Measurements from ENCODE around the gene CTDSP2.
"Not testable (repeated sequence)": the region's sequence is repeated elsewhere in the genome, so short reads cannot be mapped to it uniquely, and the experiment has no call there.

Gene CTDSP2

GRCh38 chr12:57830393-57830792 lies 16.1 kb downstream of the CTDSP2 start:
- Mint-ChIP-seq H3K27me3 (no peaks in the 10 kb centered on the region), H3K4me3 (peak overlapping the region in 1 of 2 donors; percentile 31), H3K9me3 (no peaks in the 10 kb centered on the region), H3K27ac (peak overlapping the region; percentile 44 to 62), H3K4me1 (ENCODE audit: low read depth in 2 of 2) (peaks cover 37 to 50% of the 10 kb centered on the region in 2 donors), H3K36me3 (ENCODE audit: insufficient read depth) (peaks cover 47% of the 10 kb centered on the region)
- DNase-seq, result no peak
- ATAC-seq (replicated peaks), result no peak

GRCh38 chr12:57829025-57829777 lies 17.3 kb downstream of the CTDSP2 start:
- H3K4me3 Mint-ChIP-seq, result no peak overlapping the region
- ATAC-seq (replicated peaks), result no peak
- H3K27me3 Mint-ChIP-seq, result no peaks in the 10 kb centered on the region
- H3K9me3 Mint-ChIP-seq, result no peaks in the 10 kb centered on the region
- peaks cover 31 to 45% of the 10 kb centered on the region in 2 donors for H3K4me1 Mint-ChIP-seq (ENCODE audit: low read depth in 2 of 2)
- peak overlapping the region; percentile 44 to 65 for H3K27ac Mint-ChIP-seq
- no peak for DNase-seq
- H3K36me3 Mint-ChIP-seq (ENCODE audit: insufficient read depth), result peaks cover 51% of the 10 kb centered on the region

DNA sequence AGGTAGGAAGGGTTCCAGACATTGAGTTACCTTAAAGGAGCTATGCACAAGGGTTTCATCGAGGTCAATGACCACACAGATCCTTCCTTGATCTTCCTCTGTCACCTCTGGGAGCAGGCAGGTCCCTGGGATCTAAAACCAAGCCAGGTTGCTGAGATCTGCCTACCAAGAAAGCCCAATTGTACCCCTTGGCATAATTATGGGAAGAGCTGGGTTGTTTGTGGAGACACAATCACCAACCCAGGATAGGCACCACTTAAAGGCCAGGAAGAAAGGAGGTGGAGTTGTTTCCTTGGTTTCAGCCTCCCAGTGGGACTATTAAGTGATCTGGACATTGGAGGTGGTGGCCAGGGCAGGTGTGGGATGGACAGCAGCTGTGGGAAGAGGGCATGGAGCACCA lies 19.6 kb downstream of the CTDSP2 start:
- peaks cover 20 to 27% of the 10 kb centered on the region in 2 donors for H3K4me1 Mint-ChIP-seq (ENCODE audit: low read depth in 2 of 2)
- ATAC-seq (replicated peaks) (no peak), DNase-seq (no peak)
- no peak overlapping the region for H3K4me3 Mint-ChIP-seq
- H3K9me3 Mint-ChIP-seq, result no peaks in the 10 kb centered on the region
- peak overlapping the region; percentile 61 to 75 for H3K27ac Mint-ChIP-seq
- H3K27me3 Mint-ChIP-seq, result no peaks in the 10 kb centered on the region
- H3K36me3 Mint-ChIP-seq (ENCODE audit: insufficient read depth), result peaks cover 73% of the 10 kb centered on the region

DNA sequence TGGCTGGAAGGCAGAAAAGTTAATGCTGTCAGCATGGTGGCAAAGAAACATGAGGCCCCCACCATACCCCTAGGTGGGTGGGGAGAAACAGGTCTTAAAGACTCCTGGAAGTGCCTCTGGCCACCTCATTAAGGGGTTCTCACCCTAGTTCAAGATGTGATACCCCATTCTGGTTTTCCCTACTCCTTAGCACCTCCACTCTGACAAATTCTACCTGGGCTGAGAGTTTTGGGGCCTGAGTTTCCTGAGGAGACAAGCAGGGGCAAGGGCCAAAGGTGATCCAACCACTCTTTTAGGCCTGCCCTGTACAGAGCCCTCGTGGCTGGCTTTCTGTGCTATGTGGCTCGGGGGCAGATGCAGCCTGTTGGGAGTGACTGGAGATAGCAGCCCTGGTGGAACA lies 20.1 kb downstream of the CTDSP2 start:
- DNase-seq (no peak), ATAC-seq (replicated peaks) (no peak)
- Mint-ChIP-seq H3K9me3 (no peaks in the 10 kb centered on the region), H3K36me3 (ENCODE audit: insufficient read depth) (peaks cover 69% of the 10 kb centered on the region), H3K4me1 (ENCODE audit: low read depth in 2 of 2) (peaks cover 15 to 23% of the 10 kb centered on the region in 2 donors), H3K4me3 (no peak overlapping the region), H3K27me3 (no peaks in the 10 kb centered on the region), H3K27ac (peak overlapping the region; percentile 61 to 75)

DNA sequence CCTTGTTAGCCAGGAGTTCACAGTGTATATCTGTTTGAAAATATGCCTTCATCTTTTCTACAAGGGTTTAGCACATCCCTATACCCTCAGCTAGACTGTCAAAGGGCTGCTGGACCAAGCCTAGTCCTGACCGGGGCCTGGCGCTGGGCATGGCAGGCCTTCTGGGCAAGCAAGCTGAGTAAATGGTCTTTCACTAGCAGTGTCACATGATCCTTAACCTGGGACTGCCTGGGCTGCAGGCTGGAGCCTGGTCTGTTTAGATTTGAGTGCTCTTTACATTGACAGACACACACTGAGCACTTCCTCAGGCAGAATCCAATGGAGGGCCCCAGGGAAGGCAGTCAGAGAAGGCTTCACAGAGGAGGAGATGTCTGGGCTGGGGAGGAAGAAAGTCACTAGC lies 21.1 kb downstream of the CTDSP2 start:
- Mint-ChIP-seq H3K4me1 (ENCODE audit: low read depth in 2 of 2) (peaks cover 16 to 19% of the 10 kb centered on the region in 2 donors), H3K27me3 (no peaks in the 10 kb centered on the region), H3K4me3 (no peak overlapping the region), H3K36me3 (ENCODE audit: insufficient read depth) (peaks cover 64% of the 10 kb centered on the region), H3K27ac (peak overlapping the region; percentile 61 to 75), H3K9me3 (no peaks in the 10 kb centered on the region)
- no peak for ATAC-seq (replicated peaks)
- no peak for DNase-seq

DNA sequence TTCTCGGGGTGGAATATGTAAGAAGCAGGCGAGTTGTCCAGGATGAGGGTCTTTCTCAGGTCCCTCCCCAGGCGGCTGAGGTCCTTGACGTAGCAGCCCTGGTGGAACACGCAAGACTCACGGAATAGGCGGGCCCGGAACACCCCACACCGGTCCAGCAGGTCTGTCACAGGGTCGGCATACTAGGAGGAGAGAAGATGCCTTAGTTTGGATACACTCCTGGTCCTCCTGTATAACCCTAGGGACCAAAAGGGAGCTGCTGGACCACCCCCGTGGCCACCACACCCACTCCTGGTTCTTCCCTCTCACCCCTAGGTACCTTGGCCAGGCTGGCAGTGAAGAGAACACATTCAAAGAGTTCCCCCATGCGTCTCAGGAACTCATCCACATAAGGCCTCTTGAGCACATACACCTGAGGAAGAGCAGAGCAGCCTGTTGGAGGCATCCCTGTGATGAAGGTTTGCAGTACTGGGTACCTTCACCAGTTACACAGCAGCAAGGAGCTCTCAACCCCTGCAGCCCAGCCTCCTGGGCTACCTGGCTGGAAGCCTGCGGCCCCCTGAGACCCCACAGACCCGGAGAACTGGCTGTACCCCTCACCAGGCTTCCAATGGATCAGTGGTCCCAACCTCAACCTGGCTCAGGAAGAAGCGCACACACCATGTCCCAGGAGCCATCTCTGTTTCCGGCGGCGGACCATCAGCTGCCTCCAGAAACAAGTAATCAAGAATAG lies 22.5 kb downstream of the CTDSP2 start:
- Mint-ChIP-seq H3K27me3 (no peaks in the 10 kb centered on the region), H3K27ac (peak overlapping the region; percentile 62), H3K4me1 (ENCODE audit: low read depth in 2 of 2) (peaks cover 9 to 13% of the 10 kb centered on the region in 2 donors), H3K4me3 (no peak overlapping the region), H3K36me3 (ENCODE audit: insufficient read depth) (peaks cover 63% of the 10 kb centered on the region), H3K9me3 (no peaks in the 10 kb centered on the region)
- DNase-seq, result no peak
- ATAC-seq (replicated peaks), result no peak

- DNase-seq (no peak), ATAC-seq (replicated peaks) (no peak)
- H3K9me3 Mint-ChIP-seq, result no peaks in the 10 kb centered on the region
- H3K27me3 Mint-ChIP-seq, result no peaks in the 10 kb centered on the region
- H3K4me3 Mint-ChIP-seq, result no peak overlapping the region
- H3K4me1 Mint-ChIP-seq (ENCODE audit: low read depth in 2 of 2), result peaks cover 7 to 13% of the 10 kb centered on the region in 2 donors
- H3K36me3 Mint-ChIP-seq (ENCODE audit: insufficient read depth), result peaks cover 55% of the 10 kb centered on the region
- peak overlapping the region; percentile 62 for H3K27ac Mint-ChIP-seq
Measured at GRCh38 chr12:57823131-57823907, 23.2 kb downstream of the CTDSP2 start.

DNA sequence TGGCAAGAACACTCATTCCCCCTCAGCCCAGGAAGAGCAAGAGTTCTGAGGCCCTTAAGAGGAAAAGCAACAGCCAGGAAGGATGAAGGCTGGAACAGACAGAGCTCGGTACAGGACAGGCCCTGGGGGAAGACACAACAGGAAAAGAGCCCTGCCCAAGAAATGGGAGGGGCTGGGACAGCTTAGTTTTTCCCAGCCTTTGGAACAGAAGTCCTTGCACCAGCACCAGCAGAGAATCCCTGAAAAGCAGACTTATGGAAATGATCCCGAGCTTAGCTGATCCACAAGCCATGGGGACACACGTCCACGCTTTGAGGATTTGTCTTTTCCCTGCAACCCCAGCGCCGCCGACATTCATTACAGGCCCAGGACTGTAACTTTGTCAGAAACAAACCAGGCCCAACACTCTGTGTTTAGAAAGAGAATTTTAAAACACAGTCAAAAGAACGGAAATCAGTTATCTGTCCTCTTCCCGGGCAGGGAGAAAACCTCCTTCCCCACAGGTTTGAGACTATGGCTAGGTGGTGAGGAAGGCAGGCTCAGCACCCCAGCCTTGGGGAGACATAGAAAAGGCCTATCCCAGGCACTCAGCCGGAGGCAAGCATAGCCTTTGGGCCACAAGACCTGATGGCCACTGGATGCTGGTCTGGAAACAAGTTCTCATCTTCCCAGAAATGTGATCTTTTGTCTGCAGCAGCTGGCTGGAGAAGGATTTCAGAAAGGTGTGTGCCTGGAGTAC lies 24.0 kb downstream of the CTDSP2 start:
- ATAC-seq (replicated peaks) (no peak), DNase-seq (no peak)
- Mint-ChIP-seq H3K4me1 (ENCODE audit: low read depth in 2 of 2) (peaks cover 7 to 13% of the 10 kb centered on the region in 2 donors), H3K9me3 (no peaks in the 10 kb centered on the region), H3K36me3 (ENCODE audit: insufficient read depth) (peaks cover 49% of the 10 kb centered on the region), H3K4me3 (no peak overlapping the region), H3K27me3 (no peaks in the 10 kb centered on the region), H3K27ac (peak overlapping the region in 1 of 2 donors; percentile 62)

DNA sequence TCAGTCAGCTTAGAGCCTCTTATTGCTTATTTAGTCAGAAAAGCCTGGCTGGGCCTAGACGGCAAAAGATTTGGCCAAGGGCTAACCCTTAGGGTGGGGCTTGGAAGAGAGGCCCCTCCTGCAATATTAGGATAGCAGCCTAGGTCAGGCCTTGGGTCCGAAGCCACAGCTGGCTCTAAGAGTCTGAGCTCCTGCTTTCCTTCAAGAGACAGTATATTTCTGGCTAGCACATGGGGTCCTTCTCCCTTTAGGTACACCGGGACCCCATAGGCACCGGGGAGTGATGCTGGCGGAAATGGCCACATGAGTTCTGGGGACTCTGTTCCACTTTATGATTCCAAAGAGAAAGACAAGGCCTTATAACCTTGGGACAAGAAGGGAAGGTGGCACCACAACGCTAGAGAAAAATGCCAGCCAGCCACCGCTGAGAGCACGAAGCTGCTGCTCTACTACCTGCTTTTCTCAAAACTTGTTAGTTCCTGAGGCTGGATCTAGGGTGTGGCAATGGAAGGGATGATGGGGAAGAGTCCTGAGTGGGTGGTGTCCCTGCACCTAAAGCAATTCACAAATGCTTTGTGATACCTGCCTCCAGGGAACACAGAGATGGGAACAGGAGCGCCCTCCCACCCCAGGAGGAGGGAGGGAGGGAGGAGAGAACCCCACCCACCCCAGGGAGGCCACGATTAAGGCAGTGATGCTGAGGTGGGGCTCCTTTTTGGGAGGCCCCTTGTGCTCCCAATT lies 24.9 kb downstream of the CTDSP2 start:
- peak overlapping the region in 1 of 2 donors; percentile 76 for H3K27ac Mint-ChIP-seq
- peaks cover 7 to 10% of the 10 kb centered on the region in 2 donors for H3K4me1 Mint-ChIP-seq (ENCODE audit: low read depth in 2 of 2)
- H3K27me3 Mint-ChIP-seq, result no peaks in the 10 kb centered on the region
- H3K9me3 Mint-ChIP-seq, result no peaks in the 10 kb centered on the region
- DNase-seq (no peak), ATAC-seq (replicated peaks) (no peak)
- H3K4me3 Mint-ChIP-seq, result no peak overlapping the region
- H3K36me3 Mint-ChIP-seq (ENCODE audit: insufficient read depth), result peaks cover 39% of the 10 kb centered on the region

DNA sequence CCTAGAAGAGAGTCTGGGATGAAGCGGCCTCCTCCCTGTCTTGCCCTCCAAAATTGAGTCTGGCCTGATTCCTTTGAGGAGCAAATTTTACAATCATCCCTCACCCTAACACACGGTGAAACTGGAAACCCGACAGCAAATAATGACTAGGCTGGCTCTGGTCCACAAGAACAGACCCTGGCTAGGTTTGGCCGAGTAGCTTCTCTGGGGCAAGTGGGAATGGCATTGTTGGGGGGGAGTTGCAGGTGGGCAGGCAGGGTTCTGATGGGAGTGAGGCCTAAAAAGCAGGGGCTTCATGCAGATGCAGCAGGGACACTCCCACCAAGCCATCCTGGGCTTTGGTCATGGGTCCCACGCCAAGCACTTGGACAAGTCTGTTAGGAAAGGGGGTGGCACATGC lies 25.5 kb downstream of the CTDSP2 start:
- Mint-ChIP-seq H3K36me3 (ENCODE audit: insufficient read depth) (peaks cover 35% of the 10 kb centered on the region), H3K27ac (peak overlapping the region; percentile 76 to 84)
- H3K9me3 Mint-ChIP-seq; H3K4me3 Mint-ChIP-seq; H3K27me3 Mint-ChIP-seq; ATAC-seq (replicated peaks); DNase-seq; H3K4me1 Mint-ChIP-seq (ENCODE audit: low read depth in 2 of 2): not testable (repeated sequence)

DNA sequence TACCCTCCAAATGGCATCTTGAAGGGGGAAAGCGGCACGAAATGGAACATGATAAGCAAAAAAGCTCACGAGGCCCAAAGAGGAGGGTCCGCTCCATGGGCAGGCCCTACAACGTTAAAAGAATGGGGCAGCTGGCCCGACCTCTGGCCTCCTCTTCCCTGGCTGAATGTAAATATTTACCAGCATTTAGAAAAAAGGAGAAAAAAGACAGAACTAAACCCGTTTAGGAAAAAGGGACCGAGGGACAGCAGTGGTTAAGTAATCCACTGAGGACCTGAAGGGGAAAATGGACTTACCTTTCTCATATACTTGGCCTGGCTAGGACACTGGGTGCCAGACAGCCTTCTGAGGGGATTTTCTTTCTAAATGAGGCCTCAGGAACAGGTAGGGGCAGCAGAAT lies 26.4 kb downstream of the CTDSP2 start:
- H3K4me3 Mint-ChIP-seq; H3K27ac Mint-ChIP-seq; H3K27me3 Mint-ChIP-seq; H3K9me3 Mint-ChIP-seq; H3K4me1 Mint-ChIP-seq (ENCODE audit: low read depth in 2 of 2); ATAC-seq (replicated peaks); DNase-seq: not testable (repeated sequence)
- peaks cover 31% of the 10 kb centered on the region for H3K36me3 Mint-ChIP-seq (ENCODE audit: insufficient read depth)

DNA sequence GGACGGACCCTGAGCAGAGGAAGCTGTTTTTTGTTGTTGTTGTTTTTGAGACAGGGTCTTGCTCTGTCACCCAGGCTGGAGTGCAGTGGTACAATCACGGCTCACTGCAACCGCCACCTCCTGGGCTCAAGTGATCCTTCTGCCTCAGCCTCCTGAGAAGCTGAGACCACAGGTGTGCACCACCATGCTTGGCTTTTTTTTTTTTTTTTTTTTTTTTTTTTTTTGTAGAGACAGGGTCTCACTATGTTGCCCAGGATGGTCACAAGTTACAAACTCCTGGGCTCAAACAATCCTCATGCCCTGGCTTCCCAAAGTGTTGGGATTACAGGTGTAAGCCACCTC lies 28.6 kb downstream of the CTDSP2 start:
- H3K36me3 Mint-ChIP-seq (ENCODE audit: insufficient read depth), result peaks cover 18% of the 10 kb centered on the region
- not testable (repeated sequence) for H3K4me3 Mint-ChIP-seq; H3K27me3 Mint-ChIP-seq; DNase-seq; H3K4me1 Mint-ChIP-seq (ENCODE audit: low read depth in 2 of 2); H3K9me3 Mint-ChIP-seq; ATAC-seq (replicated peaks); H3K27ac Mint-ChIP-seq

Measured in effector memory CD8-positive, alpha-beta T cell (primary cell).